Medulla oblongata (tissue), 1 donor: ENCODE data around the gene TPH2.

Experiments used
- DNase-seq: peaks from one replicate; pipeline ENCODE4 v3.0.0-alpha.2; 2015; ENCODE audit errors: extremely low spot score

TPH2 gene

GRCh38 chr12:71938728-71939385, at the start of gene TPH2:
Gene TPH2, plus strand, starts transcription at chr12:71938845. Its CDS starts 142 bp downstream, at chr12:71938987.
- peak; percentile 39 for DNase-seq

- DNase-seq, result no peak
Measured at GRCh38 chr12:71890475-71890874, 48.2 kb upstream of the TPH2 start.

- DNase-seq, result no peak
Measured at GRCh38 chr12:71892059-71892458, 46.6 kb upstream of the TPH2 start.

GRCh38 chr12:71896205-71896882, 42.3 kb upstream of the TPH2 start:
- DNase-seq, result no peak

GRCh38 chr12:71900091-71900490, 38.6 kb upstream of the TPH2 start:
- DNase-seq, result no peak

- no peak for DNase-seq
Measured at GRCh38 chr12:71904629-71905028, 34.0 kb upstream of the TPH2 start.

GRCh38 chr12:71935594-71935993, 3.1 kb upstream of the TPH2 start:
- no peak for DNase-seq

- DNase-seq, result no peak
Measured at GRCh38 chr12:71940068-71940467, 1.4 kb downstream of the TPH2 start.

- DNase-seq, result no peak
Measured at GRCh38 chr12:71941174-71941573, 2.5 kb downstream of the TPH2 start.

- DNase-seq, result no peak
Measured at GRCh38 chr12:71942259-71942658, 3.6 kb downstream of the TPH2 start.

GRCh38 chr12:71942703-71943102, 4.1 kb downstream of the TPH2 start:
- no peak for DNase-seq

GRCh38 chr12:71945121-71945520, 6.5 kb downstream of the TPH2 start:
- DNase-seq, result no peak

- no peak for DNase-seq
Measured at GRCh38 chr12:71945883-71946282, 7.2 kb downstream of the TPH2 start.

- DNase-seq, result no peak
Measured at GRCh38 chr12:71947645-71948105, 9.0 kb downstream of the TPH2 start.

- DNase-seq, result no peak
Measured at GRCh38 chr12:71948390-71948789, 9.7 kb downstream of the TPH2 start.

- DNase-seq, result no peak
Measured at GRCh38 chr12:71949646-71950045, 11.0 kb downstream of the TPH2 start.

- DNase-seq, result no peak
Measured at GRCh38 chr12:71950404-71950803, 11.8 kb downstream of the TPH2 start.

- no peak for DNase-seq
Measured at GRCh38 chr12:71950819-71951218, 12.2 kb downstream of the TPH2 start.

- DNase-seq, result no peak
Measured at GRCh38 chr12:71954083-71954778, 15.6 kb downstream of the TPH2 start.

- DNase-seq, result no peak
Measured at GRCh38 chr12:71954861-71955260, 16.2 kb downstream of the TPH2 start.

- DNase-seq, result no peak
Measured at GRCh38 chr12:71955970-71956369, 17.3 kb downstream of the TPH2 start.

GRCh38 chr12:71958056-71958455, 19.4 kb downstream of the TPH2 start:
- no peak for DNase-seq

- no peak for DNase-seq
Measured at GRCh38 chr12:71958457-71958856, 19.8 kb downstream of the TPH2 start.
